ENCODE measurements around the gene ZNF462. TPM values are rescaled to one million over a fixed set of nuclear protein-coding genes. Genes with fewer than 3 reads are reported as not detected.

ZNF462 gene
- total RNA-seq, 3 donors from 2014 or later (not counting 1 experiment from before 2014, with no cell fraction given): 0.33 to 0.93 (median 0.35) TPM

- Mint-ChIP-seq H3K27me3 (ENCODE audit: low read depth in 2 of 2) (peaks cover 0 to 15% of the 10 kb centered on the region in 2 donors), H3K36me3 (no peaks in the 10 kb centered on the region), H3K4me1 (no peaks in the 10 kb centered on the region), H3K9me3 (no peaks in the 10 kb centered on the region), H3K4me3 (no peak overlapping the region), H3K27ac (no peak overlapping the region)
- intact Hi-C loops (cut with micrococcal nuclease): no loop called here
- no peak for TF ChIP-seq CTCF (IDR thresholded peaks at IDR 0.05)
- 83% methylated on average over 2 of the region's 2 CpGs for WGBS (ENCODE audit: insufficient coverage)
- H3K36me3 ChIP-seq (ENCODE audit: control insufficient read depth, insufficient read depth, low read length): no peaks in the 10 kb centered on the region
- no peak for ATAC-seq
- DNase-seq: no peak
- no peak overlapping the region for H3K4me3 ChIP-seq (ENCODE audit: low read length)
- H3K9me3 ChIP-seq (ENCODE audit: control insufficient read depth, insufficient read depth, low read length): no peaks in the 10 kb centered on the region
- H3K27ac ChIP-seq (ENCODE audit: low read length): no peak overlapping the region
- no peaks in the 10 kb centered on the region for H3K27me3 ChIP-seq (ENCODE audit: control insufficient read depth, insufficient read depth, low read length)
- no peaks in the 10 kb centered on the region for H3K4me1 ChIP-seq (ENCODE audit: control insufficient read depth, insufficient read depth, low read length)
Measured at GRCh38 chr9:106974341-106974740, 111.4 kb downstream of the ZNF462 start.

DNA sequence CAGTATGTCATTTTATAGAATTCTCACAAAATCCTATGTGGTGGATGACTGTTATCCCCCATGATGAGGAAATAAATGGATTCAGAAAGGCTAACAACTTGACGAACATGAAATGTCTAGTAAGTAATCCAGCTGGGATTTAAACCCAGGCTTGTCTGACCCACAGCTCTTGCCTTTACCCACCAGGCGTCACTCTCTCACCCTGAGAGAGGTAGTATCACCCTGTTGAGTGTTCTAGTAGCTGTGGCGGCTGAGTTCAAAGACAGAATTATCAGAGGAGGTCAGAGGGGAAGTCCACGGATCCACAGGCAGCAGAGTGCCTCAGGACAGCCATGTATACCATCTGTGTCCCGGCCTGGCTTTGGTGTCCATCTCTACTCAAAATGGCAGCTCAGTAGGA lies 113.8 kb downstream of the ZNF462 start:
- H3K9me3 ChIP-seq (ENCODE audit: control insufficient read depth, insufficient read depth, low read length): no peaks in the 10 kb centered on the region
- no peak overlapping the region for H3K4me3 ChIP-seq (ENCODE audit: low read length)
- no peak for ATAC-seq
- Mint-ChIP-seq H3K36me3 (no peaks in the 10 kb centered on the region), H3K4me1 (peaks cover 4 to 8% of the 10 kb centered on the region in 2 donors), H3K27me3 (ENCODE audit: low read depth in 2 of 2) (peaks cover 0 to 15% of the 10 kb centered on the region in 2 donors), H3K4me3 (no peak overlapping the region), H3K27ac (no peak overlapping the region), H3K9me3 (no peaks in the 10 kb centered on the region)
- H3K27ac ChIP-seq (ENCODE audit: low read length): no peak overlapping the region
- no peaks in the 10 kb centered on the region for H3K27me3 ChIP-seq (ENCODE audit: control insufficient read depth, insufficient read depth, low read length)
- no peak for DNase-seq
- H3K4me1 ChIP-seq (ENCODE audit: control insufficient read depth, insufficient read depth, low read length): peaks cover 3% of the 10 kb centered on the region
- 76% methylated on average over 4 of the region's 5 CpGs for WGBS (ENCODE audit: insufficient coverage)
- intact Hi-C loops (cut with micrococcal nuclease): no loop called here
- H3K36me3 ChIP-seq (ENCODE audit: control insufficient read depth, insufficient read depth, low read length): no peaks in the 10 kb centered on the region
- no peak for TF ChIP-seq CTCF (IDR thresholded peaks at IDR 0.05)

DNA sequence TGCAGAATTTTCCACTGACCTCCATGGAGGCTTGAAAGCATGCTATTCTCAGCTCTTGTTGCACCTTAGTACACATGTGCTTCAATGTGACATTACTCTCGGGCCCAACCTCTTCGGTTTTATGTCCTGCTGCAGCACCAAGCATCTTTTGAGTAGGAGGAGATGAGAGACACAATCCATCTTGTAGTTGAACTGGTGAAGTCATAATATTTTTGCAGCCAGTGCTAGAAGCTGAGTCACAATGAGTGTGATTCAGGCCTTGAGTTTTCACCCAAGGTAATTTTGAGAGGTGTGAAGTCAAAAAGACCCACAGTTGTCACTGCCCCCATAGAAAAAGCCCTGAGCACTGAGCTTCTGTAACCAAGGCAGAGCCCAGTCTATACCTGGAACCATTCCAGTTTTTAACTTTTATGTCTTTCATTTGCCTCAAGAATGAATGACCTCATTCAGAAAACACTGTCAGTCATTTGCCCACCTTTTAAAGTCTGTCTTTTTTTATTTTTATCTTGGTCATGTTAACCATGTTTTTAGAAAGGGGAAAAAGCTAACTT lies 117.7 kb downstream of the ZNF462 start:
- H3K27me3 Mint-ChIP-seq (ENCODE audit: low read depth in 2 of 2): no peaks in the 10 kb centered on the region
- DNase-seq (no peak), ATAC-seq (peak; percentile 30 to 64 (median 38))
- peaks cover 4 to 8% of the 10 kb centered on the region in 2 donors for H3K4me1 Mint-ChIP-seq
- no peaks in the 10 kb centered on the region for H3K9me3 ChIP-seq (ENCODE audit: control insufficient read depth, insufficient read depth, low read length)
- H3K4me3 ChIP-seq (ENCODE audit: low read length): no peak overlapping the region
- intact Hi-C loops (cut with micrococcal nuclease): no loop called here
- TF ChIP-seq CTCF (IDR thresholded peaks at IDR 0.05): no peak
- H3K4me3 Mint-ChIP-seq: no peak overlapping the region
- no peak overlapping the region for H3K27ac Mint-ChIP-seq
- no peaks in the 10 kb centered on the region for H3K9me3 Mint-ChIP-seq
- no peak overlapping the region for H3K27ac ChIP-seq (ENCODE audit: low read length)
- no peaks in the 10 kb centered on the region for H3K27me3 ChIP-seq (ENCODE audit: control insufficient read depth, insufficient read depth, low read length)
- H3K4me1 ChIP-seq (ENCODE audit: control insufficient read depth, insufficient read depth, low read length): peaks cover 3% of the 10 kb centered on the region
- H3K36me3 ChIP-seq (ENCODE audit: control insufficient read depth, insufficient read depth, low read length): no peaks in the 10 kb centered on the region
- no peaks in the 10 kb centered on the region for H3K36me3 Mint-ChIP-seq
- 18% methylated on average over 2 of the region's 2 CpGs for WGBS (ENCODE audit: insufficient coverage)
